Fibroblast of lung (primary cell): ENCODE data around the gene INTS1.

Source experiments
- EZH2 ChIP-seq: IDR thresholded peaks from 2 replicates; pipeline ENCODE4 v1.5.1; 2012; ENCODE audit warnings: low read length, control low read depth, mild to moderate bottlenecking; ENCODE audit errors: missing control alignments
- TF ChIP-seq, protein P1 (sequence below), 2 donors: IDR thresholded peaks in 1 of 2; conservative IDR thresholded peaks in 1 of 2; 1 replicate in 1 of 2; 2 replicates in 1 of 2; pipeline ENCODE4 v1.5.1; 2011 to 2012; ENCODE audit warnings: low read length in 2 of 2, control low read depth in 1 of 2, inconsistent platforms in 1 of 2, low read depth in 1 of 2, mild to moderate bottlenecking in 1 of 2

DNA sequence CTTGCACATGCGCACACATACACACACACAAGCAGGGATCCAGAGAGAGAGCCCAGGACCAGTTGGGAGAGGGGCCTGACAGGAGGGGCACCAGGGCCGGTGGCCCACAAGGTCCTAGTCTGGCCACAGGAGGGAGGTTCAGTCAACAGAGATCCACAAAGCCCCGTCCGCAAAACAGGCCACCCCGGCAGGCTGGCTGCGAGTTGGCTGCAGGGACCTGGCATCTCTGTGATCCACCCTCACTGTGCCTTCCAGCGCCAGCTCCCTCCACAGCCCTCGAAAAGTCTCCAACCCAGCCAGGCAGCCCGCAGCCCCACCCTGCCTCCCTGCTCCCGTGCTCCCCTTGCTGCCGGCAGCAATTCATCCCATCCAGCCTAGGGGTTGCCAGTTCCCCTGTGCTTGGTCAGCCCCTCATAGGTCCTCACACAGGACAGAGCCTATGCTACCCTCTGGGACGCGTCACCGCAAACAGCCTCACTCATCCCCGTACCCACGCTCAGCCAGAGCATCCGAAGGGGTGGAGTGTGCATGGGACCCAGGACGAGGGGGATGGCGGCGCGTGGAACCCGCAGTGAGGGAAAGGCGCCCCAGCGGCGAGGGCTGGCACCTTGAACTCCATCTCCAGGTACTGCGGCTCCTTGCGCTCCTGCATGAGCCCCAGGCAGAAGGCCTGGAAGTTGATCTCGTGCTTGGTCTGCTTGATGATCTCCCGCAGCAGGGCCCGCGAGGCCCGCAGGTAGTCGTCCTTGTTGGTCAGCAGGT lies 7.5 kb downstream of the INTS1 start:
- TF ChIP-seq, protein P1, sequence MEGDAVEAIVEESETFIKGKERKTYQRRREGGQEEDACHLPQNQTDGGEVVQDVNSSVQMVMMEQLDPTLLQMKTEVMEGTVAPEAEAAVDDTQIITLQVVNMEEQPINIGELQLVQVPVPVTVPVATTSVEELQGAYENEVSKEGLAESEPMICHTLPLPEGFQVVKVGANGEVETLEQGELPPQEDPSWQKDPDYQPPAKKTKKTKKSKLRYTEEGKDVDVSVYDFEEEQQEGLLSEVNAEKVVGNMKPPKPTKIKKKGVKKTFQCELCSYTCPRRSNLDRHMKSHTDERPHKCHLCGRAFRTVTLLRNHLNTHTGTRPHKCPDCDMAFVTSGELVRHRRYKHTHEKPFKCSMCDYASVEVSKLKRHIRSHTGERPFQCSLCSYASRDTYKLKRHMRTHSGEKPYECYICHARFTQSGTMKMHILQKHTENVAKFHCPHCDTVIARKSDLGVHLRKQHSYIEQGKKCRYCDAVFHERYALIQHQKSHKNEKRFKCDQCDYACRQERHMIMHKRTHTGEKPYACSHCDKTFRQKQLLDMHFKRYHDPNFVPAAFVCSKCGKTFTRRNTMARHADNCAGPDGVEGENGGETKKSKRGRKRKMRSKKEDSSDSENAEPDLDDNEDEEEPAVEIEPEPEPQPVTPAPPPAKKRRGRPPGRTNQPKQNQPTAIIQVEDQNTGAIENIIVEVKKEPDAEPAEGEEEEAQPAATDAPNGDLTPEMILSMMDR (conservative IDR thresholded peaks at IDR 0.05 in 1 of 2, IDR thresholded peaks at IDR 0.05 in 1 of 2; ENCODE audit: low read depth in 1 of 2, low read length in 2 of 2) = no peak
- TF ChIP-seq EZH2 = no peak
